HUES48 (cell line): ENCODE measurements around the gene F12.

Source experiments
- H3K27ac ChIP-seq: one replicate; pipeline ENCODE4 v1.7.0; 2013; ENCODE audit warnings: low read depth, low read length, inconsistent platforms
- H3K27me3 ChIP-seq: 2 replicates; pipeline ENCODE4 v1.6.1; 2013; ENCODE audit warnings: mild to moderate bottlenecking, low read length; ENCODE audit not compliant: control insufficient read depth, insufficient read depth
- H3K36me3 ChIP-seq: 2 replicates; pipeline ENCODE4 v1.6.1; 2013; ENCODE audit warnings: low read length; ENCODE audit not compliant: control insufficient read depth, insufficient read depth
- H3K4me1 ChIP-seq: 2 replicates; pipeline ENCODE4 v1.6.1; 2013; ENCODE audit warnings: mild to moderate bottlenecking, low read length; ENCODE audit not compliant: control insufficient read depth, insufficient read depth
- H3K4me3 ChIP-seq: 2 replicates; pipeline ENCODE4 v1.5.1; 2013; ENCODE audit warnings: mild to moderate bottlenecking, low read depth, low read length
- H3K9ac ChIP-seq: 2 replicates; pipeline ENCODE4 v1.6.1; 2013; ENCODE audit warnings: mild to moderate bottlenecking, low read depth, low read length, moderate library complexity
- H3K9me3 ChIP-seq: 2 replicates; pipeline ENCODE4 v1.6.1; 2013; ENCODE audit warnings: low read length; ENCODE audit not compliant: control insufficient read depth, insufficient read depth

Gene F12

GRCh38 chr5:177403102-177403791, 6.1 kb downstream of the F12 start:
- no peak overlapping the region for H3K9ac ChIP-seq
- peaks cover 68% of the 10 kb centered on the region for H3K27me3 ChIP-seq

GRCh38 chr5:177402271-177403043, 6.9 kb downstream of the F12 start:
- peaks cover 6% of the 10 kb centered on the region; the same call in 1 of the 2 replicates for H3K4me1 ChIP-seq
- no peaks in the 10 kb centered on the region for H3K36me3 ChIP-seq
- H3K9ac ChIP-seq = no peak overlapping the region
- H3K4me3 ChIP-seq = peak overlapping the region; percentile 63
- H3K27ac ChIP-seq = no peak overlapping the region
- H3K9me3 ChIP-seq = no peaks in the 10 kb centered on the region
- H3K27me3 ChIP-seq = peaks cover 68% of the 10 kb centered on the region

More at GRCh38 chr5:177403102-177403791, 6.1 kb downstream of the F12 start:
- peak overlapping the region; percentile 63 for H3K4me3 ChIP-seq
- peaks cover 6% of the 10 kb centered on the region; the same call in 1 of the 2 replicates for H3K4me1 ChIP-seq
- H3K27ac ChIP-seq = no peak overlapping the region
- no peaks in the 10 kb centered on the region for H3K9me3 ChIP-seq
- no peaks in the 10 kb centered on the region for H3K36me3 ChIP-seq

- H3K9ac ChIP-seq = no peak within 1 kb of the TSS
- no peaks in the 10 kb centered on the region for H3K36me3 ChIP-seq
- no peak within 1 kb of the TSS for H3K27ac ChIP-seq
- no peak within 1 kb of the TSS for H3K4me3 ChIP-seq
- no peaks in the 10 kb centered on the region for H3K9me3 ChIP-seq
- H3K27me3 ChIP-seq = peaks cover 51% of the 10 kb centered on the region
- peaks cover 10% of the 10 kb centered on the region; the same call in 1 of the 2 replicates for H3K4me1 ChIP-seq
Observed at GRCh38 chr5:177399997-177400868, 9.1 kb downstream of the F12 start, which contains the start of gene PFN3. Gene PFN3 (minus strand): TSS chr5:177400661. CDS start chr5:177400576, 85 bp downstream.

- Histone ChIP-seq H3K36me3 (no peaks in the 10 kb centered on the region), H3K27me3 (peaks cover 28% of the 10 kb centered on the region), H3K4me1 (peaks cover 5% of the 10 kb centered on the region; the same call in 1 of the 2 replicates), H3K9me3 (no peaks in the 10 kb centered on the region), H3K27ac (no peak overlapping the region), H3K9ac (no peak overlapping the region), H3K4me3 (no peak overlapping the region)
Observed at GRCh38 chr5:177397875-177398390, 11.4 kb downstream of the F12 start.

GRCh38 chr5:177396807-177397206, 12.6 kb downstream of the F12 start:
- no peak overlapping the region for H3K9ac ChIP-seq
- no peaks in the 10 kb centered on the region for H3K36me3 ChIP-seq
- 0 out of 2 replicates have a peak, but pooled peaks cover 3% of the 10 kb centered on the region for H3K4me1 ChIP-seq
- H3K9me3 ChIP-seq = no peaks in the 10 kb centered on the region
- peaks cover 18% of the 10 kb centered on the region for H3K27me3 ChIP-seq
- H3K4me3 ChIP-seq = no peak overlapping the region
- no peak overlapping the region for H3K27ac ChIP-seq

GRCh38 chr5:177396078-177396477, 13.3 kb downstream of the F12 start:
- no peak overlapping the region for H3K9ac ChIP-seq
- H3K4me1 ChIP-seq = 0 out of 2 replicates have a peak, but pooled peaks cover 3% of the 10 kb centered on the region
- peaks cover 10% of the 10 kb centered on the region for H3K27me3 ChIP-seq
- H3K36me3 ChIP-seq = no peaks in the 10 kb centered on the region
- H3K9me3 ChIP-seq = no peaks in the 10 kb centered on the region
- H3K4me3 ChIP-seq = no peak overlapping the region
- no peak overlapping the region for H3K27ac ChIP-seq

GRCh38 chr5:177393990-177394389, 15.4 kb downstream of the F12 start:
- Histone ChIP-seq H3K27ac (no peak overlapping the region), H3K4me3 (no peak overlapping the region), H3K27me3 (peaks cover 12% of the 10 kb centered on the region), H3K9me3 (no peaks in the 10 kb centered on the region), H3K4me1 (0 out of 2 replicates have a peak, but pooled peaks cover 3% of the 10 kb centered on the region), H3K9ac (no peak overlapping the region), H3K36me3 (no peaks in the 10 kb centered on the region)

GRCh38 chr5:177393206-177393765, 16.1 kb downstream of the F12 start:
- no peak overlapping the region for H3K27ac ChIP-seq

GRCh38 chr5:177392765-177393164, 16.6 kb downstream of the F12 start:
- H3K9me3 ChIP-seq = no peaks in the 10 kb centered on the region
- H3K27ac ChIP-seq = no peak overlapping the region
- H3K27me3 ChIP-seq = peaks cover 20% of the 10 kb centered on the region
- H3K9ac ChIP-seq = no peak overlapping the region
- H3K4me3 ChIP-seq = no peak overlapping the region
- no peaks in the 10 kb centered on the region for H3K36me3 ChIP-seq
- 0 out of 2 replicates have a peak, but pooled peaks cover 3% of the 10 kb centered on the region for H3K4me1 ChIP-seq

More at GRCh38 chr5:177393206-177393765, 16.1 kb downstream of the F12 start:
- Histone ChIP-seq H3K36me3 (no peaks in the 10 kb centered on the region), H3K9ac (no peak overlapping the region), H3K9me3 (no peaks in the 10 kb centered on the region), H3K4me1 (0 out of 2 replicates have a peak, but pooled peaks cover 3% of the 10 kb centered on the region), H3K27me3 (peaks cover 18% of the 10 kb centered on the region), H3K4me3 (no peak overlapping the region)
